HepG2 (cell line): ENCODE data around the gene SLC16A5. TPM values are rescaled to one million over a fixed set of nuclear protein-coding genes. Genes with fewer than 3 reads are reported as not detected.

Experiments
- BHLHE40 ChIP-seq: IDR thresholded peaks from 2 replicates; pipeline ENCODE4 v1.6.1; 2011; ENCODE audit warnings: low read length, improper control_type of control experiment
- EP300 ChIP-seq, 3 experiments: sonication (generic) in 1 of 3; formaldehyde crosslinking in 1 of 3; IDR thresholded peaks; 2 replicates each; pipeline versions ENCODE4 v1.5.1 to v1.6.1; 2011 to 2020; ENCODE audit warnings: low read depth in 2 of 3, low read length in 2 of 3, borderline replicate concordance in 1 of 3, improper control_type of control experiment in 1 of 3, mild to moderate bottlenecking in 1 of 3, missing genetic modification reagents in 1 of 3, moderate library complexity in 1 of 3
- FOSL2 ChIP-seq: sonication (generic); formaldehyde crosslinking; IDR thresholded peaks from 2 replicates; pipeline ENCODE4 v1.4.0; 2020; ENCODE audit warnings: missing genetic modification reagents
- FOXK1 ChIP-seq: sonication (generic); formaldehyde crosslinking; IDR thresholded peaks from 2 replicates; pipeline ENCODE4 v1.4.0; 2020; ENCODE audit warnings: low read depth, missing genetic modification reagents, borderline replicate concordance
- FOXP1 ChIP-seq, 2 experiments: fragments of 450-650 bp in 1 of 2; IDR thresholded peaks; 2 replicates each; pipeline ENCODE4 v1.6.1; 2017 to 2018; ENCODE audit warnings: antibody characterized with exemption in 1 of 2
- JUNB ChIP-seq: sonication (generic); formaldehyde crosslinking; IDR thresholded peaks from 2 replicates; pipeline ENCODE4 v1.8.0; 2022; ENCODE audit warnings: missing genetic modification reagents, mild to moderate bottlenecking, borderline replicate concordance
- MYC ChIP-seq: sonication (generic); formaldehyde crosslinking; IDR thresholded peaks from 2 replicates; pipeline ENCODE4 v1.9.0; 2021; ENCODE audit warnings: missing genetic modification reagents, borderline replicate concordance
- RARA ChIP-seq: IDR thresholded peaks from 2 replicates; pipeline ENCODE4 v1.6.1; 2016; ENCODE audit warnings: missing genetic modification reagents, missing compliant biosample characterization
- SALL1 ChIP-seq: sonication (generic); formaldehyde crosslinking; IDR thresholded peaks from 2 replicates; pipeline ENCODE4 v1.8.0; 2022; ENCODE audit warnings: mild to moderate bottlenecking, missing genetic modification reagents
- SAP130 ChIP-seq: IDR thresholded peaks from 2 replicates; pipeline ENCODE4 v1.6.1; 2016; ENCODE audit warnings: low read depth
- UBTF ChIP-seq: sonication (generic); formaldehyde crosslinking; IDR thresholded peaks from 2 replicates; pipeline ENCODE4 v1.4.0; 2020; ENCODE audit warnings: mild to moderate bottlenecking, missing genetic modification reagents
- ZBTB7A ChIP-seq: sonication (generic); formaldehyde crosslinking; IDR thresholded peaks from 2 replicates; pipeline ENCODE4 v1.8.0; 2022; ENCODE audit warnings: mild to moderate bottlenecking, missing genetic modification reagents
- ZNF740 ChIP-seq: sonication (generic); formaldehyde crosslinking; IDR thresholded peaks from 2 replicates; pipeline ENCODE4 v1.4.0; 2020; ENCODE audit warnings: missing genetic modification reagents
- ZNF746 ChIP-seq: sonication (generic); formaldehyde crosslinking; IDR thresholded peaks from 2 replicates; pipeline ENCODE4 v1.8.0; 2022; ENCODE audit warnings: mild to moderate bottlenecking, missing genetic modification reagents
- ZNF816 ChIP-seq: sonication (generic); formaldehyde crosslinking; IDR thresholded peaks from 2 replicates; pipeline ENCODE4 v1.8.0; 2022; ENCODE audit warnings: missing genetic modification reagents, mild to moderate bottlenecking, borderline replicate concordance
- polyA plus RNA-seq, 8 experiments: library from polyadenylated mRNA; depleted of rRNA in 3 of 8; stranded (reverse) in 7 of 8; unstranded in 1 of 8; fragments of >200 nt; fragmentation: Illumina TruSeq in 4 of 8; extraction: Trizol in 4 of 8; gene quantifications; 2 replicates each; pipeline versions ENCODE4 v1.2.1 to v1.2.3, GENCODE V29; 2011 to 2016; ENCODE audit warnings: low read depth in 4 of 8, missing spikeins in 1 of 8, mixed read lengths in 1 of 8; ENCODE audit not compliant: insufficient read depth in 1 of 8
- total RNA-seq, 5 experiments: library from RNA; depleted of rRNA; stranded (reverse); fragments of >200 nt; fragmentation: Illumina TruSeq; extraction: Trizol; gene quantifications; 2 replicates each; pipeline ENCODE4 v1.2.3, GENCODE V29; 2016; ENCODE audit warnings: low read depth in 1 of 5
- TF ChIP-seq, protein P1 (sequence below): sonication (generic); formaldehyde crosslinking; IDR thresholded peaks from 2 replicates; pipeline ENCODE4 v1.5.0; 2020; ENCODE audit warnings: missing genetic modification reagents

Gene SLC16A5
- total and polyA plus RNA-seq, 2 of the 13 experiments (the other 11 are each of a cell fraction or from before 2014, with no cell fraction given): 0.69 to 5.6 TPM

GRCh38 chr17:75082683-75083082 lies 5.1 kb upstream of the SLC16A5 start (continued):
- TF ChIP-seq, protein P1, sequence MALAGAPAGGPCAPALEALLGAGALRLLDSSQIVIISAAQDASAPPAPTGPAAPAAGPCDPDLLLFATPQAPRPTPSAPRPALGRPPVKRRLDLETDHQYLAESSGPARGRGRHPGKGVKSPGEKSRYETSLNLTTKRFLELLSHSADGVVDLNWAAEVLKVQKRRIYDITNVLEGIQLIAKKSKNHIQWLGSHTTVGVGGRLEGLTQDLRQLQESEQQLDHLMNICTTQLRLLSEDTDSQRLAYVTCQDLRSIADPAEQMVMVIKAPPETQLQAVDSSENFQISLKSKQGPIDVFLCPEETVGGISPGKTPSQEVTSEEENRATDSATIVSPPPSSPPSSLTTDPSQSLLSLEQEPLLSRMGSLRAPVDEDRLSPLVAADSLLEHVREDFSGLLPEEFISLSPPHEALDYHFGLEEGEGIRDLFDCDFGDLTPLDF: no peak
- no peak for TF ChIP-seq EP300 (IDR thresholded peaks at IDR 0.05; ENCODE audit: low read depth in 2 of 2, low read length in 2 of 2)
- 0 out of 2 replicates have a peak, but pooled peaks have one; percentile 36 for TF ChIP-seq EP300 (CRISPR knock-in tag; IDR thresholded peaks at IDR 0.05; ENCODE audit: borderline replicate concordance)
- TF ChIP-seq JUNB (CRISPR knock-in tag): no peak
- TF ChIP-seq SALL1 (CRISPR knock-in tag): 0 out of 2 replicates have a peak, but pooled peaks have one; percentile 28
- TF ChIP-seq SAP130 (CRISPR knock-in tag): peak; percentile 42; the same call in 1 of the 2 replicates
- 0 out of 2 replicates have a peak, but pooled peaks have one; percentile 15 for TF ChIP-seq RARA (CRISPR knock-in tag)
- 0 out of 2 replicates have a peak, but pooled peaks have one; percentile 24 for TF ChIP-seq FOSL2
- TF ChIP-seq MYC (CRISPR knock-in tag): 0 out of 2 replicates have a peak, but pooled peaks have one; percentile 9
- 0 out of 2 replicates have a peak, but pooled peaks have one; percentile 25 for TF ChIP-seq UBTF (CRISPR knock-in tag)
- TF ChIP-seq ZBTB7A: 0 out of 2 replicates have a peak, but pooled peaks have one; percentile 23
- peak; percentile 45; the same call in 1 of the 2 replicates for TF ChIP-seq BHLHE40
- TF ChIP-seq ZNF746 (CRISPR knock-in tag): no peak
- TF ChIP-seq FOXP1 (IDR thresholded peaks at IDR 0.05): no peak
- TF ChIP-seq FOXP1 (CRISPR knock-in tag; IDR thresholded peaks at IDR 0.05): no peak
- TF ChIP-seq ZNF740 (CRISPR knock-in tag): no peak
- TF ChIP-seq ZNF816: no peak
- no peak for TF ChIP-seq FOXK1 (CRISPR knock-in tag)
